ENCODE results near the gene HOXC10.

Gene HOXC10

GRCh38 chr12:53951577-53952334, 33.2 kb upstream of the HOXC10 start:
- 8% methylated on average over 47 of the region's 47 CpGs for WGBS, 2 experiments

DNA sequence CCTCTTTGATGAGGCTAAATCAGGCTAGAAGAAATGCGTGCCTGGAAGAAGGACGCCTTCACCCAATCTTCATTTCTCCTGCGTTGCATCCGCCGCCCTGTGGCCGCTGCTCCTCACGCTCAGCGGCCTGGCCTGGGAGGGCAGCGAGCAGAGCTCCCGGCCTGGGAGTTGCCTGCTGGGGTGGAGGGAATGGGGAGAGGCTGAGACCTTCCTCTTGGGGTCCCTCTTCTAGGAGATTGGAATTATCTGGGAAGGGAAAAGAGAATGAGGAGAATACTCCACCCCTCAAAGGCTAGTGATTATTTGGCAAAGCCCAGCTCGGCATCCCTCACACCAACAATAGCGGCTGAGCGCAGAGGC, 32.6 kb upstream of the HOXC10 start:
- H3K36me3 ChIP-seq (ENCODE audit: control insufficient read depth, insufficient read depth, low read length), result no peaks in the 10 kb centered on the region
- WGBS, 2 experiments, result 4 to 5% methylated on average over 13 of the region's 13 CpGs
- H3K4me3 ChIP-seq (ENCODE audit: insufficient read depth, low read depth, low read length), result no peak overlapping the region
- no peaks in the 10 kb centered on the region for H3K9me3 ChIP-seq (ENCODE audit: control insufficient read depth, low read length)
- peaks cover 100% of the 10 kb centered on the region for H3K27me3 ChIP-seq (ENCODE audit: control insufficient read depth, insufficient read depth, low read length, poor library complexity, severe bottlenecking)
- no peak overlapping the region for H3K27ac ChIP-seq (ENCODE audit: insufficient read depth, low read depth, low read length, poor library complexity, severe bottlenecking)
- H3K4me1 ChIP-seq (ENCODE audit: control insufficient read depth, insufficient read depth, low read length), result no peaks in the 10 kb centered on the region

More at GRCh38 chr12:53951577-53952334, 33.2 kb upstream of the HOXC10 start:
- H3K4me3 ChIP-seq (ENCODE audit: insufficient read depth, low read depth, low read length), result no peak overlapping the region
- H3K4me1 ChIP-seq (ENCODE audit: control insufficient read depth, insufficient read depth, low read length), result no peaks in the 10 kb centered on the region
- H3K27me3 ChIP-seq (ENCODE audit: control insufficient read depth, insufficient read depth, low read length, poor library complexity, severe bottlenecking), result peaks cover 100% of the 10 kb centered on the region
- no peaks in the 10 kb centered on the region for H3K36me3 ChIP-seq (ENCODE audit: control insufficient read depth, insufficient read depth, low read length)
- H3K9me3 ChIP-seq (ENCODE audit: control insufficient read depth, low read length), result no peaks in the 10 kb centered on the region
- no peak overlapping the region for H3K27ac ChIP-seq (ENCODE audit: insufficient read depth, low read depth, low read length, poor library complexity, severe bottlenecking)

DNA sequence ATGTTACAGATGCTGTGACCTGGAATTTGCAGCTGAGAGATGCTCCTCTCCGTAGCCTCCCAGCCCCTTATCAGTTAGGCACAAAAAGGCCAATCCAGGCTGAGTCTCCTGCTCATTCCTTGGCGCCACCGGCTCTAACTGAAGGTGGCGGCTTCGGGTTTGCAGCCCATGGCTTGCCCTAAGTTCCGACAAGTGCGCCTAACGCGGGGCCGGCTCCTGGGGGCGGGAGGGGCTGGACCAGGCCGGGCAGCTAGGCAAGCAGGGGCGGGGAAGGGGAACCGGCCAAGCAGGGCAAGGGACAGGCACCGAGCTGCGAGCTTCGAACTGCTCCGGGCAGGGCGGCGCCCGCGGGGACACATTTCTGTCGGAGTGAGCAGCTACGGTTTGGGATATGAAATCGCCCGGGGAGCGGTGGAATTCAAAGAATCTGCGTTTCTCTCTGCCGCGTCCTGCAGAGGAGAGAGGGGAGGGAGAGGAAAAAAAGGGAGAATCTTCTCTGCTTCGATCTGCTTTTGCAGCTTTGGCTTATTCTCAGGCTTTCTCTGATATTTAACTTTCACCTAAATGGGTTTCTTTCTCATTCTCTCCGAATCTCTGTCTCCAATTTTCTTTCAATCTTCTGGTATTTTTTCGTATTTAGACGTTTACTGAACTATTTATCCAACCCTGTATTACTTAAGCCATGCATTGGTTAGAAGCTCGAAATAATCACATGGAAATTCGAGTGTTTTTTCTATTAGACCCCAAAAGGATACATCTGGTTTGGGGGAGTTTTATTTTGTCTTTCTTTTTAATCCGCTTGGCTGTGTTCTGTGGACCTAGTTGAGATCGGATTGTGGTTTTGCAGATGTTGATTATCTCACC, 31.8 kb upstream of the HOXC10 start:
- H3K4me1 ChIP-seq (ENCODE audit: control insufficient read depth, insufficient read depth, low read length), result no peaks in the 10 kb centered on the region
- no peaks in the 10 kb centered on the region for H3K9me3 ChIP-seq (ENCODE audit: control insufficient read depth, low read length)
- H3K27ac ChIP-seq (ENCODE audit: insufficient read depth, low read depth, low read length, poor library complexity, severe bottlenecking), result no peak overlapping the region
- H3K36me3 ChIP-seq (ENCODE audit: control insufficient read depth, insufficient read depth, low read length), result no peaks in the 10 kb centered on the region
- 5 to 6% methylated on average over 38 of the region's 38 CpGs for WGBS, 2 experiments
- H3K27me3 ChIP-seq (ENCODE audit: control insufficient read depth, insufficient read depth, low read length, poor library complexity, severe bottlenecking), result peaks cover 100% of the 10 kb centered on the region
- H3K4me3 ChIP-seq (ENCODE audit: insufficient read depth, low read depth, low read length), result no peak overlapping the region

DNA sequence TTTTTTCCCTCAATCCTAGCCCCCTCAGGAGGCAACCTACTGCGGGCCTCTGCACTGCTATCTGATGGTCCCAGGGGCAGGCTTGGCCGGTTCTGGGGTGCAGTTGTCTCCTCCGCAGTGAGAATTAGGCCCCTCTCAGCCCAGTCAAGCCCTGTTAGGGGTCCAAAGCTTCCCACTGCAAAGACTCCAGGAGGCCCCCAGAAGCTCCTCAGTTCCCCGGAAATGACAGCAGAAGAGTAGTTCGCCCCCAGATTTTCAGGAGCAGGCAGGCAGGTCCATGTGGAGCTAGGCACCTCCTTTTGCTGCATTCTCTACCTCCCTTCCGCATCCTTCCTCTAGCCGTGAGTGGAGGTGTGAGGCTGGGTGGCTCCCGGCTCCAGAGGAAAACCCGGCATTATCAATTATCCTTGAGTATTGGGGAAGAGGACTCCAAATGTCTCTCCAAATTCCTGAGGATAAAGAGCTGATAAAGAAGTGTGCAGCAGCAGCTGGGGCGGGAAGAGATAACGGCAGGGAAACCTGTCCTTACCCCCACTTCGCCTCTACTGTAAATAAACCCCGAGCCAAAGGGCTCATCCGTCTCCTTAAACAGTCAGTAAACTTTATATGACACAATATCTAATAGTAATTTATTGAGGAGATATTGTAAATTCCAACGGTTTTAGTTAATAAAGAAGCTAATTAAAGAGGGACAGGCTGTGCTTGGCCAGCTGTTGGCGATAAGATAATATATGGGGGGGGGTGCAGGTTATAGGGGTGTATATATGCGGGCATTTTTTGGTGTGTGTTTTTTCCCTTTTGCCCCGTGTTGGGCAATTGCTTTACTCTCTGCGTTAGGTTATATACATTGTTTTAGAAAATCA, 30.9 kb upstream of the HOXC10 start:
- Histone ChIP-seq H3K27me3 (ENCODE audit: control insufficient read depth, insufficient read depth, low read length, poor library complexity, severe bottlenecking) (peaks cover 100% of the 10 kb centered on the region), H3K4me1 (ENCODE audit: control insufficient read depth, insufficient read depth, low read length) (no peaks in the 10 kb centered on the region), H3K9me3 (ENCODE audit: control insufficient read depth, low read length) (no peaks in the 10 kb centered on the region), H3K36me3 (ENCODE audit: control insufficient read depth, insufficient read depth, low read length) (no peaks in the 10 kb centered on the region), H3K4me3 (ENCODE audit: insufficient read depth, low read depth, low read length) (no peak overlapping the region), H3K27ac (ENCODE audit: insufficient read depth, low read depth, low read length, poor library complexity, severe bottlenecking) (no peak overlapping the region)
- 26 to 28% methylated on average over 16 of the region's 19 CpGs for WGBS, 2 experiments

- H3K9me3 ChIP-seq (ENCODE audit: control insufficient read depth, low read length), result no peaks in the 10 kb centered on the region
- peaks cover 100% of the 10 kb centered on the region for H3K27me3 ChIP-seq (ENCODE audit: control insufficient read depth, insufficient read depth, low read length, poor library complexity, severe bottlenecking)
- no peak within 1 kb of the TSS for H3K4me3 ChIP-seq (ENCODE audit: insufficient read depth, low read depth, low read length)
- no peak within 1 kb of the TSS for H3K27ac ChIP-seq (ENCODE audit: insufficient read depth, low read depth, low read length, poor library complexity, severe bottlenecking)
- no peaks in the 10 kb centered on the region for H3K36me3 ChIP-seq (ENCODE audit: control insufficient read depth, insufficient read depth, low read length)
- WGBS, 2 experiments, result 11 to 12% methylated on average over 19 of the region's 20 CpGs
- no peaks in the 10 kb centered on the region for H3K4me1 ChIP-seq (ENCODE audit: control insufficient read depth, insufficient read depth, low read length)
Measured at GRCh38 chr12:53954694-53955035, 30.3 kb upstream of the HOXC10 start, which contains the start of gene HOXC12. Gene HOXC12 (plus strand): TSS chr12:53954903. CDS start chr12:53954930, 27 bp downstream.

DNA sequence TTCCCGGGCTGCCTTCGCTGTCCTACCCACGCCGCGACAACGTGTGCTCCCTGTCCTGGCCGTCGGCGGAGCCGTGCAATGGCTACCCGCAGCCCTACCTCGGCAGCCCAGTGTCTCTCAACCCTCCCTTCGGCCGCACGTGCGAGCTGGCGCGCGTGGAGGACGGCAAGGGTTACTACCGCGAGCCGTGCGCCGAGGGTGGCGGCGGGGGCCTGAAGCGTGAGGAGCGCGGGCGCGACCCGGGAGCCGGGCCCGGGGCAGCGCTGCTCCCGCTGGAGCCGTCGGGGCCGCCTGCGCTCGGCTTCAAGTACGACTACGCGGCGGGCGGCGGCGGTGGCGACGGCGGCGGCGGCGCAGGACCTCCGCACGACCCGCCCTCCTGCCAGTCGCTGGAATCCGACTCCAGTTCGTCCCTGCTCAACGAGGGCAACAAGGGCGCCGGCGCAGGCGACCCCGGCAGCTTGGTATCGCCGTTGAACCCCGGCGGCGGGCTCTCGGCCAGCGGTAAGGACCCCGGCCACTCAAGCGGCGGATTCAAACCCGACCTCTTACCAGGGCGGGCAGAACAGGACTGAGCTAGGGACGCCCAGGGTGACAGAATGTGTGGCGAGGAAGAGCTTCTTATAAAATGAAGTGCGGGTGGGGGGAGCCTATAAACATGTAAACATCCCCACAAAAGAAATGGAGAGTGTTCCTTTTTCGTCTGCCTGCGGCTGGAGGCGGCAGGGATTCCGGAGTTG, 29.7 kb upstream of the HOXC10 start:
- Histone ChIP-seq H3K36me3 (ENCODE audit: control insufficient read depth, insufficient read depth, low read length) (no peaks in the 10 kb centered on the region), H3K9me3 (ENCODE audit: control insufficient read depth, low read length) (no peaks in the 10 kb centered on the region), H3K27me3 (ENCODE audit: control insufficient read depth, insufficient read depth, low read length, poor library complexity, severe bottlenecking) (peaks cover 100% of the 10 kb centered on the region), H3K4me3 (ENCODE audit: insufficient read depth, low read depth, low read length) (no peak overlapping the region), H3K4me1 (ENCODE audit: control insufficient read depth, insufficient read depth, low read length) (no peaks in the 10 kb centered on the region), H3K27ac (ENCODE audit: insufficient read depth, low read depth, low read length, poor library complexity, severe bottlenecking) (no peak overlapping the region)
- 4 to 5% methylated on average over 85 to 86 of the region's 86 CpGs for WGBS, 2 experiments

GRCh38 chr12:53955776-53956250, 29.1 kb upstream of the HOXC10 start:
- H3K4me3 ChIP-seq (ENCODE audit: insufficient read depth, low read depth, low read length), result no peak overlapping the region
- WGBS, 2 experiments, result 12% methylated on average over 10 of the region's 10 CpGs
- peaks cover 100% of the 10 kb centered on the region for H3K27me3 ChIP-seq (ENCODE audit: control insufficient read depth, insufficient read depth, low read length, poor library complexity, severe bottlenecking)
- H3K9me3 ChIP-seq (ENCODE audit: control insufficient read depth, low read length), result no peaks in the 10 kb centered on the region
- no peaks in the 10 kb centered on the region for H3K4me1 ChIP-seq (ENCODE audit: control insufficient read depth, insufficient read depth, low read length)
- H3K27ac ChIP-seq (ENCODE audit: insufficient read depth, low read depth, low read length, poor library complexity, severe bottlenecking), result no peak overlapping the region
- no peaks in the 10 kb centered on the region for H3K36me3 ChIP-seq (ENCODE audit: control insufficient read depth, insufficient read depth, low read length)

DNA sequence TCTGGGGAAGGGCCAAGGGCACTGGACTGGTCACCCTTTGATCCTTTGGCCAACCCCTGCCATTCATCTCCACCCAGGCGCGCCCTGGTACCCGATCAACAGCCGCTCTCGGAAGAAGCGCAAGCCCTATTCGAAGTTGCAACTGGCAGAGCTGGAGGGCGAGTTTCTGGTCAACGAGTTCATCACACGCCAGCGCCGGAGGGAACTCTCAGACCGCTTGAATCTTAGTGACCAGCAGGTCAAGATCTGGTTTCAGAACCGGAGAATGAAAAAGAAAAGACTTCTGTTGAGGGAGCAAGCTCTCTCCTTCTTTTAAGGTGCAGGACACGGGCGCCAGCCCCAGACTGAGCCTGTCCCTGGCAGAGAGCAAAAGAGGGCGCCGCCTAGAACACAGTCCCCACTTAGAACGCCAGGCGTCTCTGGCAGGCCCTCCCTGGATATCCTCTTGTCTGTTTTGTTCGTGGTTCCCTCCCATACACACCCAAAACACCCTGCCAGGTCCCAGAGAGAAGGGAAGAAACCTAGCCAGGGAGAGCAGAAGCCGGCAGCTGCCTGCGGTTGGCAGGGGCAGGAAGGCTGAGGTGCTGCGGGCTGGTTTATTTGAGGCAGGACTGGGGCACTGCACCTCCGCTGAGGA, 28.6 kb upstream of the HOXC10 start:
- Histone ChIP-seq H3K4me3 (ENCODE audit: insufficient read depth, low read depth, low read length) (no peak overlapping the region), H3K27me3 (ENCODE audit: control insufficient read depth, insufficient read depth, low read length, poor library complexity, severe bottlenecking) (peaks cover 100% of the 10 kb centered on the region), H3K27ac (ENCODE audit: insufficient read depth, low read depth, low read length, poor library complexity, severe bottlenecking) (no peak overlapping the region), H3K36me3 (ENCODE audit: control insufficient read depth, insufficient read depth, low read length) (no peaks in the 10 kb centered on the region), H3K4me1 (ENCODE audit: control insufficient read depth, insufficient read depth, low read length) (no peaks in the 10 kb centered on the region), H3K9me3 (ENCODE audit: control insufficient read depth, low read length) (no peaks in the 10 kb centered on the region)
- 17 to 18% methylated on average over 25 of the region's 25 CpGs for WGBS, 2 experiments

GRCh38 chr12:53956914-53957536, 27.9 kb upstream of the HOXC10 start:
- 27% methylated on average over 11 of the region's 11 CpGs for WGBS, 2 experiments
- Histone ChIP-seq H3K27ac (ENCODE audit: insufficient read depth, low read depth, low read length, poor library complexity, severe bottlenecking) (no peak overlapping the region), H3K36me3 (ENCODE audit: control insufficient read depth, insufficient read depth, low read length) (no peaks in the 10 kb centered on the region), H3K4me3 (ENCODE audit: insufficient read depth, low read depth, low read length) (no peak overlapping the region), H3K9me3 (ENCODE audit: control insufficient read depth, low read length) (no peaks in the 10 kb centered on the region), H3K27me3 (ENCODE audit: control insufficient read depth, insufficient read depth, low read length, poor library complexity, severe bottlenecking) (peaks cover 100% of the 10 kb centered on the region), H3K4me1 (ENCODE audit: control insufficient read depth, insufficient read depth, low read length) (no peaks in the 10 kb centered on the region)

Measured in ectodermal cell (in vitro differentiated cells).